Heart left ventricle (tissue), 13 donors: ENCODE data around the gene RHOA.

Source experiments
- CTCF ChIP-seq, 12 donors: fragments of 200-600 bp; sonication (generic) in 4 of 12; IDR thresholded peaks; one replicate each; pipeline versions ENCODE4 v1.5.0 to v1.8.0; 2018 to 2022; ENCODE audit warnings: antibody characterized with exemption in 12 of 12, mild to moderate bottlenecking in 5 of 12
- POLR2A ChIP-seq, 2 donors: fragments of 450-650 bp; IDR thresholded peaks; one replicate each; pipeline ENCODE4 v1.6.1; 2017; ENCODE audit warnings: antibody characterized with exemption in 2 of 2, mild to moderate bottlenecking in 2 of 2, moderate library complexity in 2 of 2
- donor health status: ischemic (EF 13 %, LVEDD 7.1; RV severe dilation, severe dysfunction).
- donor health status: DM: no; HTN: yes; CAD: no.
- donor health status: DM: no; HTN: no; CAD: no.
- donor health status: ischemic (EF 25% LVEDD 6.9; RV normal size, moderate dysfunction).
- donor health status: ischemic (EF 25% LVEDD 5.7; RV mildly dilated, moderate dysfunction).
- donor health status: ischemic (EF 35%, LVEDD 5.7; RV mildly dilated, moderate dysfunction).
- donor health status: nonischemic (EF 11% LVEDD 7.7; RV severe dilation, severe dysfunction).
- donor health status: DM: yes; HTN: yes; CAD: no.
- donor health status: PGD.
- donor health status: ischemic (EF 29% LVEDD 5.4; RV normal size, mild dysfunction).
- donor health status: nonischemic (EF 23%, LVEDD 6.1; RV moderate dilation, normal function).

GRCh38 chr3:49377483-49377882 lies 34.3 kb downstream of the RHOA start:
- TF ChIP-seq CTCF (IDR thresholded peaks at IDR 0.05) = no peak
- no peak for TF ChIP-seq POLR2A (IDR thresholded peaks at IDR 0.05)
